Uterus (tissue), 4 donors: Measurements from ENCODE around the gene UBE2E3. TPM values are rescaled to one million over a fixed set of nuclear protein-coding genes. Genes with fewer than 3 reads are reported as not detected.

Source experiments
- DNase-seq, 2 donors: peaks; one replicate each; pipeline ENCODE4 v3.0.0-alpha.2; 2019 to 2020
- H3K27ac ChIP-seq, 2 donors: fragments of 200-600 bp; sonication (generic); 1 replicate in 1 of 2; 2 replicates in 1 of 2; pipeline ENCODE4 v1.5.1; 2016 to 2018
- H3K27me3 ChIP-seq, 2 donors: fragments of 200-600 bp; sonication (generic); one replicate each; pipeline ENCODE4 v1.5.1; 2018 to 2019; ENCODE audit warnings: control low read depth in 1 of 2
- H3K36me3 ChIP-seq, 2 donors: fragments of 200-600 bp; sonication (generic); one replicate each; pipeline ENCODE4 v1.5.1; 2019; ENCODE audit warnings: control low read depth in 1 of 2
- H3K4me1 ChIP-seq, 2 donors: fragments of 200-600 bp; sonication (generic); one replicate each; pipeline ENCODE4 v1.5.1; 2018 to 2019; ENCODE audit warnings: control low read depth in 1 of 2
- H3K4me3 ChIP-seq, 2 donors: fragments of 200-600 bp; sonication (generic); 1 replicate in 1 of 2; 2 replicates in 1 of 2; pipeline ENCODE4 v1.5.1; 2018 to 2019; ENCODE audit warnings: mild to moderate bottlenecking in 1 of 2
- H3K9me3 ChIP-seq, 2 donors: fragments of 200-600 bp; sonication (generic); one replicate each; pipeline ENCODE4 v1.5.1; 2019; ENCODE audit warnings: control low read depth in 1 of 2
- CTCF ChIP-seq, 4 experiments: fragments of 200-600 bp in 2 of 4; fragments of 450-650 bp in 2 of 4; sonication (generic) in 2 of 4; IDR thresholded peaks; one replicate each; pipeline ENCODE4 v1.5.1; 2016 to 2019; ENCODE audit warnings: antibody characterized with exemption in 4 of 4, mild to moderate bottlenecking in 2 of 4, moderate library complexity in 1 of 4
- POLR2A ChIP-seq, 2 donors: fragments of 450-650 bp; IDR thresholded peaks; one replicate each; pipeline ENCODE4 v1.6.1; 2016; ENCODE audit warnings: antibody characterized with exemption in 2 of 2, mild to moderate bottlenecking in 1 of 2, moderate library complexity in 1 of 2
- intact Hi-C: fragments of 100-400 bp; cut with DNase I; formaldehyde crosslinking; loops from one replicate; pipeline ENCODE4 v1.15.1; 2023; ENCODE audit warnings: low total_unique reads
- total RNA-seq, 4 donors: library from RNA; depleted of rRNA in 3 of 4; stranded (reverse); fragments of >200 nt in 3 of 4; gene quantifications; one replicate each; pipeline versions ENCODE4 v1.1.0 to v1.2.4, GENCODE V29; 2014 to 2023
- donor health status: DM: yes; HTN: yes; CAD: no.

The UBE2E3 gene
- total RNA-seq, 4 donors from 2014 or later, result 29.2 to 200 (median 44.9) TPM

GRCh38 chr2:181008407-181008806 is 28.0 kb downstream of the UBE2E3 start:
- intact Hi-C loops, result no loop called here
- Histone ChIP-seq H3K27me3 (no peaks in the 10 kb centered on the region), H3K27ac (no peak overlapping the region), H3K9me3 (no peaks in the 10 kb centered on the region), H3K36me3 (no peaks in the 10 kb centered on the region), H3K4me3 (no peak overlapping the region), H3K4me1 (no peaks in the 10 kb centered on the region)
- TF ChIP-seq POLR2A (IDR thresholded peaks at IDR 0.05), result no peak
- no peak for DNase-seq

GRCh38 chr2:181021199-181021789 is 40.9 kb downstream of the UBE2E3 start:
- intact Hi-C loops, result no loop called here
- DNase-seq, result no peak
- Histone ChIP-seq H3K4me1 (no peaks in the 10 kb centered on the region), H3K9me3 (no peaks in the 10 kb centered on the region), H3K4me3 (no peak overlapping the region), H3K27ac (no peak overlapping the region), H3K27me3 (no peaks in the 10 kb centered on the region), H3K36me3 (no peaks in the 10 kb centered on the region)
- TF ChIP-seq POLR2A (IDR thresholded peaks at IDR 0.05) (no peak), CTCF (IDR thresholded peaks at IDR 0.05) (no peak)

- TF ChIP-seq CTCF (IDR thresholded peaks at IDR 0.05) (no peak), POLR2A (IDR thresholded peaks at IDR 0.05) (no peak)
- Histone ChIP-seq H3K9me3 (no peaks in the 10 kb centered on the region), H3K36me3 (no peaks in the 10 kb centered on the region), H3K4me1 (no peaks in the 10 kb centered on the region), H3K4me3 (no peak overlapping the region), H3K27ac (no peak overlapping the region), H3K27me3 (no peaks in the 10 kb centered on the region)
- intact Hi-C loops, result no loop called here
- no peak for DNase-seq
Measured at GRCh38 chr2:181022652-181023051, 42.2 kb downstream of the UBE2E3 start.

- H3K9me3 ChIP-seq, result no peaks in the 10 kb centered on the region
- no peak overlapping the region for H3K27ac ChIP-seq
- H3K4me3 ChIP-seq, result no peak overlapping the region
- intact Hi-C loops, result no loop called here
- no peaks in the 10 kb centered on the region for H3K36me3 ChIP-seq
- no peaks in the 10 kb centered on the region for H3K27me3 ChIP-seq
- no peak for TF ChIP-seq POLR2A (IDR thresholded peaks at IDR 0.05)
- no peak for TF ChIP-seq CTCF (IDR thresholded peaks at IDR 0.05)
- H3K4me1 ChIP-seq, result no peaks in the 10 kb centered on the region
- no peak for DNase-seq
Measured at GRCh38 chr2:181025004-181025403, 44.6 kb downstream of the UBE2E3 start.

GRCh38 chr2:181036445-181036844 is 56.0 kb downstream of the UBE2E3 start:
- Histone ChIP-seq H3K36me3 (no peaks in the 10 kb centered on the region), H3K27ac (no peak overlapping the region), H3K4me1 (no peaks in the 10 kb centered on the region), H3K4me3 (no peak overlapping the region), H3K27me3 (no peaks in the 10 kb centered on the region), H3K9me3 (no peaks in the 10 kb centered on the region)
- TF ChIP-seq POLR2A (IDR thresholded peaks at IDR 0.05) (no peak), CTCF (IDR thresholded peaks at IDR 0.05) (no peak)
- intact Hi-C loops, result no loop called here
- no peak for DNase-seq
